HL-60 (cell line): ENCODE results near the gene WT1.

Experiments used
- POLR2AphosphoS5 ChIP-seq: IDR thresholded peaks from 2 replicates; pipeline ENCODE4 v1.6.1; 2012; ENCODE audit warnings: low read depth
- TF ChIP-seq, protein P1 (sequence below): IDR thresholded peaks from one replicate; pipeline ENCODE4 v1.5.1; 2011; ENCODE audit warnings: low read length, control low read depth, inconsistent platforms; ENCODE audit not compliant: insufficient read depth

DNA sequence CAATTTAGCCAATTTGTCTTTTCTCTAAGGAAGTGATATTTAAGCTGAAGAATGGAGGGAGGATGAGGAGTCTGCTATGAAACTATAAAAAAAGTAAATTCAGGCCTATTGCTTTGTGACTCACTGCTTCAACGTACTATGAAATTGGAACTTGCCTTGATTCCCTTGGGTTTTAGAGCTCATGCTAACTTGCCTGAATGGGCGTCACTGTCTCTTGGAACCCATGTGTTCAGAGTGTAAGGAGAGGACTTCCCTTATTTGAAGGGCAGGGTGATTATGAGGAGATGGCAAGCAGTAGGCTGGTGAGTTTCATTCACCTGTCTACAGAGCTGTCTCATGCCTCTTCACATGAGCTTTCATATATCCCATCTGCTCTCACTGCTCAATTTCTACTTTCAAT, 28.7 kb upstream of the WT1 start:
- TF ChIP-seq, protein P1, sequence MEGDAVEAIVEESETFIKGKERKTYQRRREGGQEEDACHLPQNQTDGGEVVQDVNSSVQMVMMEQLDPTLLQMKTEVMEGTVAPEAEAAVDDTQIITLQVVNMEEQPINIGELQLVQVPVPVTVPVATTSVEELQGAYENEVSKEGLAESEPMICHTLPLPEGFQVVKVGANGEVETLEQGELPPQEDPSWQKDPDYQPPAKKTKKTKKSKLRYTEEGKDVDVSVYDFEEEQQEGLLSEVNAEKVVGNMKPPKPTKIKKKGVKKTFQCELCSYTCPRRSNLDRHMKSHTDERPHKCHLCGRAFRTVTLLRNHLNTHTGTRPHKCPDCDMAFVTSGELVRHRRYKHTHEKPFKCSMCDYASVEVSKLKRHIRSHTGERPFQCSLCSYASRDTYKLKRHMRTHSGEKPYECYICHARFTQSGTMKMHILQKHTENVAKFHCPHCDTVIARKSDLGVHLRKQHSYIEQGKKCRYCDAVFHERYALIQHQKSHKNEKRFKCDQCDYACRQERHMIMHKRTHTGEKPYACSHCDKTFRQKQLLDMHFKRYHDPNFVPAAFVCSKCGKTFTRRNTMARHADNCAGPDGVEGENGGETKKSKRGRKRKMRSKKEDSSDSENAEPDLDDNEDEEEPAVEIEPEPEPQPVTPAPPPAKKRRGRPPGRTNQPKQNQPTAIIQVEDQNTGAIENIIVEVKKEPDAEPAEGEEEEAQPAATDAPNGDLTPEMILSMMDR, result no peak
- TF ChIP-seq POLR2AphosphoS5, result no peak
